ENCODE data around the gene MMP21. TPM values are rescaled to one million over a fixed set of nuclear protein-coding genes. Genes with fewer than 3 reads are reported as not detected.

Gene MMP21
- polyA plus RNA-seq, 1 donor from 2014 or later: not detected

DNA sequence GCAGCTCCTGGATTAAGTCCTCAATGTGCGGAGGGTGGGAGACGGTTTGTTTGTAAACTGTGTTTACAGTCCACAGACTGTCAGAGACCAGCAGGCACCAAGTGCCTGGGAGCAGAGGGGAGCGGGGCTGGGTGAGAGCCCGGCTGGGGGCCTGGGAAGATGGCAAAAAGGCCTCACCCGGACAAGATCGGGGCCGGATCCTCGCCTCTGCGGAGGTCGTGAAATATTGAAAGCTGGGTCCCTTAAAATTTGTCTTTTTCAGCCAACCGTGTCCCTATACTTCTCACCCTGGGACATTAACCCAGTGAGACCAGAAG, 2.8 kb downstream of the MMP21 start:
- H3K27ac ChIP-seq (ENCODE audit: low read length): no peak overlapping the region
- no peak overlapping the region for H2AFZ ChIP-seq (ENCODE audit: low read depth, low read length)
- no peaks in the 10 kb centered on the region for H3K9me3 ChIP-seq (ENCODE audit: low read length)
- no peak overlapping the region for H3K9ac ChIP-seq (ENCODE audit: low read length)
- TF ChIP-seq, protein P1, sequence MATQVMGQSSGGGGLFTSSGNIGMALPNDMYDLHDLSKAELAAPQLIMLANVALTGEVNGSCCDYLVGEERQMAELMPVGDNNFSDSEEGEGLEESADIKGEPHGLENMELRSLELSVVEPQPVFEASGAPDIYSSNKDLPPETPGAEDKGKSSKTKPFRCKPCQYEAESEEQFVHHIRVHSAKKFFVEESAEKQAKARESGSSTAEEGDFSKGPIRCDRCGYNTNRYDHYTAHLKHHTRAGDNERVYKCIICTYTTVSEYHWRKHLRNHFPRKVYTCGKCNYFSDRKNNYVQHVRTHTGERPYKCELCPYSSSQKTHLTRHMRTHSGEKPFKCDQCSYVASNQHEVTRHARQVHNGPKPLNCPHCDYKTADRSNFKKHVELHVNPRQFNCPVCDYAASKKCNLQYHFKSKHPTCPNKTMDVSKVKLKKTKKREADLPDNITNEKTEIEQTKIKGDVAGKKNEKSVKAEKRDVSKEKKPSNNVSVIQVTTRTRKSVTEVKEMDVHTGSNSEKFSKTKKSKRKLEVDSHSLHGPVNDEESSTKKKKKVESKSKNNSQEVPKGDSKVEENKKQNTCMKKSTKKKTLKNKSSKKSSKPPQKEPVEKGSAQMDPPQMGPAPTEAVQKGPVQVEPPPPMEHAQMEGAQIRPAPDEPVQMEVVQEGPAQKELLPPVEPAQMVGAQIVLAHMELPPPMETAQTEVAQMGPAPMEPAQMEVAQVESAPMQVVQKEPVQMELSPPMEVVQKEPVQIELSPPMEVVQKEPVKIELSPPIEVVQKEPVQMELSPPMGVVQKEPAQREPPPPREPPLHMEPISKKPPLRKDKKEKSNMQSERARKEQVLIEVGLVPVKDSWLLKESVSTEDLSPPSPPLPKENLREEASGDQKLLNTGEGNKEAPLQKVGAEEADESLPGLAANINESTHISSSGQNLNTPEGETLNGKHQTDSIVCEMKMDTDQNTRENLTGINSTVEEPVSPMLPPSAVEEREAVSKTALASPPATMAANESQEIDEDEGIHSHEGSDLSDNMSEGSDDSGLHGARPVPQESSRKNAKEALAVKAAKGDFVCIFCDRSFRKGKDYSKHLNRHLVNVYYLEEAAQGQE (IDR thresholded peaks at IDR 0.05; ENCODE audit: borderline replicate concordance): no peak
- TF ChIP-seq TAF1 (IDR thresholded peaks at IDR 0.05; ENCODE audit: low read depth) (no peak), EZH2 (IDR thresholded peaks at IDR 0.05; ENCODE audit: borderline replicate concordance, insufficient read depth, low read length, poor library complexity, severe bottlenecking) (no peak), POLR2AphosphoS5 (IDR thresholded peaks at IDR 0.05) (no peak), RAD21 (conservative IDR thresholded peaks at IDR 0.05) (no peak), EP300 (conservative IDR thresholded peaks at IDR 0.05; ENCODE audit: poor library complexity, severe bottlenecking) (no peak), MXI1 (conservative IDR thresholded peaks at IDR 0.05; ENCODE audit: poor library complexity, severe bottlenecking) (no peak), SMC3 (conservative IDR thresholded peaks at IDR 0.05; ENCODE audit: poor library complexity) (no peak)
- TF ChIP-seq, protein P2, sequence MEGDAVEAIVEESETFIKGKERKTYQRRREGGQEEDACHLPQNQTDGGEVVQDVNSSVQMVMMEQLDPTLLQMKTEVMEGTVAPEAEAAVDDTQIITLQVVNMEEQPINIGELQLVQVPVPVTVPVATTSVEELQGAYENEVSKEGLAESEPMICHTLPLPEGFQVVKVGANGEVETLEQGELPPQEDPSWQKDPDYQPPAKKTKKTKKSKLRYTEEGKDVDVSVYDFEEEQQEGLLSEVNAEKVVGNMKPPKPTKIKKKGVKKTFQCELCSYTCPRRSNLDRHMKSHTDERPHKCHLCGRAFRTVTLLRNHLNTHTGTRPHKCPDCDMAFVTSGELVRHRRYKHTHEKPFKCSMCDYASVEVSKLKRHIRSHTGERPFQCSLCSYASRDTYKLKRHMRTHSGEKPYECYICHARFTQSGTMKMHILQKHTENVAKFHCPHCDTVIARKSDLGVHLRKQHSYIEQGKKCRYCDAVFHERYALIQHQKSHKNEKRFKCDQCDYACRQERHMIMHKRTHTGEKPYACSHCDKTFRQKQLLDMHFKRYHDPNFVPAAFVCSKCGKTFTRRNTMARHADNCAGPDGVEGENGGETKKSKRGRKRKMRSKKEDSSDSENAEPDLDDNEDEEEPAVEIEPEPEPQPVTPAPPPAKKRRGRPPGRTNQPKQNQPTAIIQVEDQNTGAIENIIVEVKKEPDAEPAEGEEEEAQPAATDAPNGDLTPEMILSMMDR (IDR thresholded peaks at IDR 0.05; ENCODE audit: poor library complexity, severe bottlenecking): no peak
- H3K4me2 ChIP-seq (ENCODE audit: low read length): no peak overlapping the region
- H3F3A ChIP-seq (ENCODE audit: insufficient read depth, low read length, poor library complexity, severe bottlenecking): no peaks in the 10 kb centered on the region
- H3K9me2 ChIP-seq (ENCODE audit: insufficient read depth, low read length): no peaks in the 10 kb centered on the region
- H3K4me3 ChIP-seq (ENCODE audit: low read length): no peak overlapping the region
- H4K20me1 ChIP-seq (ENCODE audit: insufficient read depth): no peaks in the 10 kb centered on the region
- H3K27me3 ChIP-seq (ENCODE audit: insufficient read depth, low read depth, low read length): no peaks in the 10 kb centered on the region
- no peaks in the 10 kb centered on the region for H3K79me2 ChIP-seq (replicated peaks; ENCODE audit: insufficient read depth, low read length)
- H3K36me3 ChIP-seq (ENCODE audit: insufficient read depth, low read length): no peaks in the 10 kb centered on the region

DNA sequence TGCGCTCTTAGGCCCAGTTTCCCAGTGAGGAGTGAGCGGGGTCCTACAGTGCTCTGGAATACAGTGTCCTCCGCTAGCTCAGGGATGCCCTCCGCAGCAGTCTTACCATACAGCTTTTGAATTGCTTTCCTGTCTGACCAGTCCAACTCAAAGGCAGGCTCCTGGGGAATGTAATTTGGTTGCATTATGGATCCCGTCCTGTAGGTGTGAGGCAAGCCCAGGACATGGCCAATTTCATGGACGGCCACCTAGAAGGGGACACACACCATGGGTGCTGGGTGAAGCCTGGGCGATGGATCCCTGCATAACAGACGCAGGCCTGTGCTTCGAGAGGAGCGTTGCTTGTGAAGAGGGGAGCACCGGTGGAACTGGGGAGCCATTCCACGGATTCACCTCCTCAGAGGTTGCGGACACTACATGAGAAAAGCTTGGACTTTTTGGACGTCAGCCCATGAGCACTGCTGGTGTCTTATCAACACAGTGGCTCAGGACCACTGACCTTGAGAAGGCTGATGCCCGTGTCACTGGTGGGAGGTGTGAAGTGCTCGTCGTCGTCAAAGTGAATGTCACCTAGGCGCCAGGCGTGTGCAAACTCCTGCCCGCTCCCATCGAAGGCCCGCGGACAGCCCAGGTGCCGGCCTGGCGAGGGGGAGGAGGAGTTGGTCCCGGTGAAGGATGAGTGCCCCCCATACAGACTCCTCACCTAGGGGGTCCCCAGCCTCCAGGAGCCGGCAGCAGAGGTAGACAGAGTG, 3.3 kb downstream of the MMP21 start:
- H3K9me3 ChIP-seq (ENCODE audit: low read length): no peaks in the 10 kb centered on the region
- H3K4me2 ChIP-seq (ENCODE audit: low read length): no peak overlapping the region
- H3K9ac ChIP-seq (ENCODE audit: low read length): no peak overlapping the region
- H3K9me2 ChIP-seq (ENCODE audit: insufficient read depth, low read length): no peaks in the 10 kb centered on the region
- H3K27me3 ChIP-seq (ENCODE audit: insufficient read depth, low read depth, low read length): no peaks in the 10 kb centered on the region
- no peaks in the 10 kb centered on the region for H3K36me3 ChIP-seq (ENCODE audit: insufficient read depth, low read length)
- H2AFZ ChIP-seq (ENCODE audit: low read depth, low read length): no peak overlapping the region
- no peak overlapping the region for H3K27ac ChIP-seq (ENCODE audit: low read length)
- TF ChIP-seq EP300 (conservative IDR thresholded peaks at IDR 0.05; ENCODE audit: poor library complexity, severe bottlenecking) (no peak), EZH2 (IDR thresholded peaks at IDR 0.05; ENCODE audit: borderline replicate concordance, insufficient read depth, low read length, poor library complexity, severe bottlenecking) (no peak), RAD21 (conservative IDR thresholded peaks at IDR 0.05) (no peak), SMC3 (conservative IDR thresholded peaks at IDR 0.05; ENCODE audit: poor library complexity) (no peak), POLR2AphosphoS5 (IDR thresholded peaks at IDR 0.05) (no peak), TAF1 (IDR thresholded peaks at IDR 0.05; ENCODE audit: low read depth) (no peak), MXI1 (conservative IDR thresholded peaks at IDR 0.05; ENCODE audit: poor library complexity, severe bottlenecking) (no peak)
- TF ChIP-seq, protein P1 (IDR thresholded peaks at IDR 0.05; ENCODE audit: borderline replicate concordance): no peak
- TF ChIP-seq, protein P2 (IDR thresholded peaks at IDR 0.05; ENCODE audit: poor library complexity, severe bottlenecking): no peak
- H3K4me3 ChIP-seq (ENCODE audit: low read length): no peak overlapping the region
- H4K20me1 ChIP-seq (ENCODE audit: insufficient read depth): no peaks in the 10 kb centered on the region
- H3K79me2 ChIP-seq (replicated peaks; ENCODE audit: insufficient read depth, low read length): no peaks in the 10 kb centered on the region
- H3F3A ChIP-seq (ENCODE audit: insufficient read depth, low read length, poor library complexity, severe bottlenecking): no peaks in the 10 kb centered on the region

Measured in neural cell (in vitro differentiated cells).